Sigmoid colon (tissue), 4 donors: ENCODE measurements around the gene MAGI2.

Source experiments
- CTCF ChIP-seq, 4 experiments: fragments of 450-650 bp in 3 of 4; fragments of 200-600 bp in 1 of 4; IDR thresholded peaks; one replicate each; pipeline ENCODE4 v1.5.1; 2016 to 2019; ENCODE audit warnings: antibody characterized with exemption in 4 of 4, mild to moderate bottlenecking in 3 of 4, moderate library complexity in 2 of 4
- EP300 ChIP-seq, 4 donors: sonication (generic); formaldehyde crosslinking; IDR thresholded peaks; one replicate each; pipeline ENCODE4 v1.6.1; 2017; ENCODE audit warnings: antibody characterized with exemption in 4 of 4
- POLR2A ChIP-seq, 2 donors: fragments of 450-650 bp; IDR thresholded peaks; one replicate each; pipeline ENCODE4 v1.6.1; 2016; ENCODE audit warnings: antibody characterized with exemption in 2 of 2, mild to moderate bottlenecking in 2 of 2, moderate library complexity in 2 of 2
- POLR2AphosphoS5 ChIP-seq, 4 donors: sonication (generic); formaldehyde crosslinking; IDR thresholded peaks; one replicate each; pipeline ENCODE4 v1.6.1; 2017; ENCODE audit warnings: antibody characterized with exemption in 4 of 4

DNA sequence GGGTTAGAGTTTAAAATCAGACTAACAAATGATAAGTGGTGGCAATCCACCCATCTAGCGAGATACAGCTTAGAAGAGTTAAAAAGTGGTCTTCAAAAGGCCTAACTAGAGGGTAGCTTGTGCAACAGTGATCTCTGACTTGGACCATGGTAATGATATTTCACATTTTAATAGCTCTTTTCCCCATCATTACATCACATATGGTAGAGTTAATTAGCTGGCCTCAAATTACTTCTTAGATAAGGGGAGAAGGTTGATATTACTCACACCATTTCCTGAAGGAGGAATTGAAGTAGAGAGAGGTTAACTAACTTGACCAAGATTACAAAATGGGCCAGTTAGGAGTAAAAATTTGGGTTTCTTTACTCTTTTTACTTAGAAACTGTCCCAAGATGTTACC is 1431.3 kb downstream of the MAGI2 start:
- TF ChIP-seq CTCF (IDR thresholded peaks at IDR 0.05) (no peak), POLR2A (IDR thresholded peaks at IDR 0.05) (no peak), POLR2AphosphoS5 (IDR thresholded peaks at IDR 0.05) (no peak), EP300 (IDR thresholded peaks at IDR 0.05) (no peak)
